ENCODE results near the gene HS2ST1.

The HS2ST1 gene

GRCh38 chr1:87123610-87124009 lies 209.2 kb downstream of the HS2ST1 start:
- no peaks in the 10 kb centered on the region for H3K36me3 ChIP-seq (ENCODE audit: control insufficient read depth, insufficient read depth, low read length)
- 94 to 96% methylated on average over 5 to 6 of the region's 6 CpGs for WGBS, 2 experiments (ENCODE audit: insufficient coverage in 2 of 2)
- H3K9me3 ChIP-seq (ENCODE audit: control insufficient read depth, low read length), result no peaks in the 10 kb centered on the region
- H3K4me1 ChIP-seq (ENCODE audit: control insufficient read depth, insufficient read depth, low read length, poor library complexity, severe bottlenecking), result peaks cover under 1% of the 10 kb centered on the region
- H3K27ac ChIP-seq (ENCODE audit: low read depth, low read length, severe bottlenecking), result no peak overlapping the region
- no peak overlapping the region for H3K4me3 ChIP-seq (ENCODE audit: extremely low read depth, insufficient read depth, low read length, poor library complexity, severe bottlenecking)

DNA sequence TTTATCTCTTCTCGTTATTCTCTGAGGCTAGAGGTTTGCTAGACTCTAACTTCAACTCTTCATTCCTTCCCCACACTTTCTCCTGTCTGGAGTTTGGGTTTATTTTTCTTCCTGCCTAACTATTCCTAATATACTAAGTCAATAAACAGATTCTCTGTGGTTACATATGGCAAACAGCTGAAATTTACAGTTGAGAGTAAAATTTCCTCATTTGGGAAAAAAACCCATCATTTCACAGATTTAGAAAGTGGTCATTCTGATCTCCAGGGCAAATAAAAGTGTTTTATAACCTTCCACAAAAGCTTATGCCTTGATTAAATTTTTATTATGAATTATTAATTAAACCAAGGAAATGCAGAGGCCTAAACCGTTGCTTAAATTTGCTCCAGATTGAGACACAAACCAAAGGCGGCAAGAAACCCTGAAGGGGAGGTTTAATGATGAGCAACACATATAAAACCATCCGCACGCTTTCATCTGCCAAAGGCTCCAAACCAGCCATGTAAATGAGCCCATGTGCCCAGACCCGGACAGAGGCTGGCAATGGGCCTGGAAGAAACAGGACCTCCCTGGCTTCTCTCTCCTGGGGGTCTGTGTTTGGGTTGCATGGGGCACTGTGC lies 212.6 kb downstream of the HS2ST1 start:
- Histone ChIP-seq H3K27ac (ENCODE audit: low read depth, low read length, severe bottlenecking) (no peak overlapping the region), H3K4me1 (ENCODE audit: control insufficient read depth, insufficient read depth, low read length, poor library complexity, severe bottlenecking) (peaks cover 5% of the 10 kb centered on the region)
- 94 to 96% methylated on average over 4 to 5 of the region's 6 CpGs for WGBS, 2 experiments (ENCODE audit: insufficient coverage in 2 of 2)

DNA sequence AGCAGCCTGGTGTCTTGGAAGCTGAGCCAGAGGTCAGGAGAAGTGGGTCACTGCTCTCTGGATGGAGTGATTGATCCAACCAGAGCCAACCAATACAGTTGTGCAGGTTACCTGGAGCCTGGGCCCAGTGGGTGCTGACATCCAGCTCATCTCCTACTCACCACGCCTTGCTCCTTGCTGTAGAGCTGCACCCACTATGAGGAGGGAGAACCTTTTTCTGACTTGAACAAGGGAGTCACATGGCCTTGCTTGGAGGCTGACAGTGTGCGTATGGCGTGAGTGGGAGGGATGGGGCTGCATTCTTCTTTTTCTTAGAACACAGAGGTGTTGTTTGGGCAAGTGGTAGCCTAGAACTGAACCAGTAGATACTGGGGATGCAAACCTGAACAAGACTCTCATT lies 213.1 kb downstream of the HS2ST1 start:
- Histone ChIP-seq H3K27ac (ENCODE audit: low read depth, low read length, severe bottlenecking) (no peak overlapping the region), H3K4me1 (ENCODE audit: control insufficient read depth, insufficient read depth, low read length, poor library complexity, severe bottlenecking) (peaks cover 5% of the 10 kb centered on the region), H3K36me3 (ENCODE audit: control insufficient read depth, insufficient read depth, low read length) (no peaks in the 10 kb centered on the region), H3K9me3 (ENCODE audit: control insufficient read depth, low read length) (no peaks in the 10 kb centered on the region), H3K4me3 (ENCODE audit: extremely low read depth, insufficient read depth, low read length, poor library complexity, severe bottlenecking) (no peak overlapping the region)
- WGBS, 2 experiments (ENCODE audit: insufficient coverage in 2 of 2), result 80% methylated on average over 1 of the region's 3 CpGs; no CpG with 5 or more reads in 1 of the 2 experiments

More for the DNA sequence above, 212.6 kb downstream of the HS2ST1 start:
- Histone ChIP-seq H3K4me3 (ENCODE audit: extremely low read depth, insufficient read depth, low read length, poor library complexity, severe bottlenecking) (no peak overlapping the region), H3K9me3 (ENCODE audit: control insufficient read depth, low read length) (no peaks in the 10 kb centered on the region), H3K36me3 (ENCODE audit: control insufficient read depth, insufficient read depth, low read length) (no peaks in the 10 kb centered on the region)

DNA sequence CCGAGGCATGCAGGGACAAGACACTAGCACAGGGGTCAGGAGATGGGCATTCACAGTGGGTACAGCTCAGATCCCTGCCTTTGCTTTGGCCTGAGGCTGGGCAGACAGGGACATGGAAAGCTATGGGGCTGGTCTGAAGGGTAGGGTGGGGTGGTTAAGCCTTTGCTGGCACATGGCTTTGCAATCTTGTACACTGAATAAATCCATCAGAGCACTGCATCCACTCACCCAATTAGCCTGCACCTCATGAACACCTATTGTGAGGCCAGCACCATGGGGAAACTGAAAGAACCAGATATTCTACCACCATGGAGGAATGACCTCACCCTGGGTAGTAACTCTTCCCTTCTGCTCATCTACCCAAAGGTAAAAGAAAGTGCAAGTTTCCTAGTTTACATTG lies 214.6 kb downstream of the HS2ST1 start:
- 94 to 100% methylated on average over 1 of the region's 1 CpG for WGBS, 2 experiments (ENCODE audit: insufficient coverage in 2 of 2)
- H3K27ac ChIP-seq (ENCODE audit: low read depth, low read length, severe bottlenecking), result no peak overlapping the region
- no peak overlapping the region for H3K4me3 ChIP-seq (ENCODE audit: extremely low read depth, insufficient read depth, low read length, poor library complexity, severe bottlenecking)
- no peaks in the 10 kb centered on the region for H3K9me3 ChIP-seq (ENCODE audit: control insufficient read depth, low read length)
- H3K36me3 ChIP-seq (ENCODE audit: control insufficient read depth, insufficient read depth, low read length), result no peaks in the 10 kb centered on the region
- peaks cover 5% of the 10 kb centered on the region for H3K4me1 ChIP-seq (ENCODE audit: control insufficient read depth, insufficient read depth, low read length, poor library complexity, severe bottlenecking)

DNA sequence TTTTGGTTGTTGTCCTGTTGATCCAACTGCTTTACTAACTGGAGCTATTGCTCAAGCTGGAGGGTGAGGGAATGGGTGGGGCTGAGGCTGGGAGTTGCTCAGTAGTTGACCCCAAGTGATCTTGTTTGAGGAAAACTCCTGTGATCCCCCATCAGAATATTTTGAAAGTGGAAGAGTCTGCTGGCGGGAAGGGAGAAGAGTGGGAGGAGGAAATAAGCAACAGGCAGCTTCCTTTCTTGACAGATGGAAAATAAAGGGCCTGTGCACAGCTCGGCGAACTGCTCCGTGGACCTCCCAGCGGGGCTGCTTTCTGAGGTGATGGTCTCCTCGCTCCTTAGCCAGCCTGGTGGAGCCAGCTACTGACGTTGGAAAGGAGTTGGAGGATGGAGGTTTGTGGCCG lies 215.2 kb downstream of the HS2ST1 start:
- Histone ChIP-seq H3K4me3 (ENCODE audit: extremely low read depth, insufficient read depth, low read length, poor library complexity, severe bottlenecking) (no peak overlapping the region), H3K36me3 (ENCODE audit: control insufficient read depth, insufficient read depth, low read length) (no peaks in the 10 kb centered on the region), H3K4me1 (ENCODE audit: control insufficient read depth, insufficient read depth, low read length, poor library complexity, severe bottlenecking) (peaks cover 8% of the 10 kb centered on the region), H3K9me3 (ENCODE audit: control insufficient read depth, low read length) (no peaks in the 10 kb centered on the region), H3K27ac (ENCODE audit: low read depth, low read length, severe bottlenecking) (no peak overlapping the region)
- WGBS, 2 experiments (ENCODE audit: insufficient coverage in 2 of 2), result 88 to 92% methylated on average over 5 to 7 of the region's 8 CpGs

GRCh38 chr1:87130438-87130837 lies 216.0 kb downstream of the HS2ST1 start:
- no peak overlapping the region for H3K4me3 ChIP-seq (ENCODE audit: extremely low read depth, insufficient read depth, low read length, poor library complexity, severe bottlenecking)
- H3K27ac ChIP-seq (ENCODE audit: low read depth, low read length, severe bottlenecking), result no peak overlapping the region
- no peaks in the 10 kb centered on the region for H3K9me3 ChIP-seq (ENCODE audit: control insufficient read depth, low read length)
- no peaks in the 10 kb centered on the region for H3K36me3 ChIP-seq (ENCODE audit: control insufficient read depth, insufficient read depth, low read length)
- H3K4me1 ChIP-seq (ENCODE audit: control insufficient read depth, insufficient read depth, low read length, poor library complexity, severe bottlenecking), result peaks cover 13% of the 10 kb centered on the region
- WGBS, 2 experiments (ENCODE audit: insufficient coverage in 2 of 2), result 89 to 92% methylated on average over 3 of the region's 4 CpGs

DNA sequence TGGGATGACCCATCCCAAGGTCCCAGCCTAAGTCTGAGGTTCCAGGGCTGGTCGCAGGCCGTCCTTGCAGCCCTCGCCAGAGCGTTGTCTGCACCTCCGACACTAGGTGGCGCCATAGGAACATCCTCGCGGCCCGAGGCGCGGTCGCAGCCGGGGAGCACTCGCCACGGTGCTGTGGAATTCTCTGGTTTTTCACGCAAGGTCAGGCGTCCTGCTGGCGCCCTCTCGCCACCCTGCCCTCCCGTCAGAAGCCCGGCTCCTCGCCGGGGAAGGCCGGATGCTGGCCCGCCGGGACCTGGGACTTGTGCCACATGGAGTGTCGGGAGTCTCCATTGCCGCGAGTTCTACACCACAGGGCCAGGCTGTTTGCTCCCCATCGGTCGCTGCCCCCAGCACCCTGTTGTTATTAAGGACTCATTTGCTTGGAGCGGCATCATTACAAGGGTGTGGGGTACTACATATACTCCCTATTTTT lies 217.4 kb downstream of the HS2ST1 start:
- H3K36me3 ChIP-seq (ENCODE audit: control insufficient read depth, insufficient read depth, low read length), result no peaks in the 10 kb centered on the region
- H3K4me3 ChIP-seq (ENCODE audit: extremely low read depth, insufficient read depth, low read length, poor library complexity, severe bottlenecking), result no peak overlapping the region
- H3K27ac ChIP-seq (ENCODE audit: low read depth, low read length, severe bottlenecking), result no peak overlapping the region
- peaks cover 13% of the 10 kb centered on the region for H3K4me1 ChIP-seq (ENCODE audit: control insufficient read depth, insufficient read depth, low read length, poor library complexity, severe bottlenecking)
- no peaks in the 10 kb centered on the region for H3K9me3 ChIP-seq (ENCODE audit: control insufficient read depth, low read length)
- 7 to 9% methylated on average over 26 to 29 of the region's 32 CpGs for WGBS, 2 experiments (ENCODE audit: insufficient coverage in 2 of 2)

- Histone ChIP-seq H3K4me3 (ENCODE audit: extremely low read depth, insufficient read depth, low read length, poor library complexity, severe bottlenecking) (no peak overlapping the region), H3K36me3 (ENCODE audit: control insufficient read depth, insufficient read depth, low read length) (no peaks in the 10 kb centered on the region), H3K9me3 (ENCODE audit: control insufficient read depth, low read length) (no peaks in the 10 kb centered on the region), H3K4me1 (ENCODE audit: control insufficient read depth, insufficient read depth, low read length, poor library complexity, severe bottlenecking) (peaks cover 13% of the 10 kb centered on the region), H3K27ac (ENCODE audit: low read depth, low read length, severe bottlenecking) (no peak overlapping the region)
- 87 to 94% methylated on average over 30 to 47 of the region's 47 CpGs for WGBS, 2 experiments (ENCODE audit: insufficient coverage in 2 of 2)
Observed at GRCh38 chr1:87132284-87132870, 217.9 kb downstream of the HS2ST1 start.

DNA sequence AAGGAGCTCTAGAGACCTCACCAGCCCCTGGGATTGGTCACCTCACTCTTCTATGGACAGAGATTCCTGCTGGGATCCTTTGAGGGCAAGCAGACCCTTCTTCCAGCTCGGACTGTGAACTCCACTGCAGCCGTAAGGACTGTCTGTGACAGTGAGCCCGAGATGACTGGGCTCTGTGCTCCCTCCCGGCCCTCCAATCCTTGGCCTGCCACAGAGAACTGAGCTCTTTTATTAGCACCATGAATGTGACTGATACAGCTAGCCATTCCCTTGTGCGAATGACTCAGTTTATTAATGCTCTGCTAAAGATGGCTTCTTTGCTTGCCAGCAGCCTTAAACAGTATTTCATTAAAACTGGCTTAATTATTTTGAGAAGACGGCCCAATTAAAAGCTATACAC lies 219.6 kb downstream of the HS2ST1 start:
- Histone ChIP-seq H3K27ac (ENCODE audit: low read depth, low read length, severe bottlenecking) (no peak overlapping the region), H3K4me1 (ENCODE audit: control insufficient read depth, insufficient read depth, low read length, poor library complexity, severe bottlenecking) (peaks cover 8% of the 10 kb centered on the region), H3K36me3 (ENCODE audit: control insufficient read depth, insufficient read depth, low read length) (no peaks in the 10 kb centered on the region), H3K4me3 (ENCODE audit: extremely low read depth, insufficient read depth, low read length, poor library complexity, severe bottlenecking) (no peak overlapping the region), H3K9me3 (ENCODE audit: control insufficient read depth, low read length) (no peaks in the 10 kb centered on the region)
- WGBS, 2 experiments (ENCODE audit: insufficient coverage in 2 of 2), result 90 to 92% methylated on average over 5 of the region's 6 CpGs

GRCh38 chr1:87134625-87135328 lies 220.3 kb downstream of the HS2ST1 start:
- no peak overlapping the region for H3K4me3 ChIP-seq (ENCODE audit: extremely low read depth, insufficient read depth, low read length, poor library complexity, severe bottlenecking)
- peaks cover 8% of the 10 kb centered on the region for H3K4me1 ChIP-seq (ENCODE audit: control insufficient read depth, insufficient read depth, low read length, poor library complexity, severe bottlenecking)
- no peak overlapping the region for H3K27ac ChIP-seq (ENCODE audit: low read depth, low read length, severe bottlenecking)
- WGBS, 2 experiments (ENCODE audit: insufficient coverage in 2 of 2), result 70 to 82% methylated on average over 5 of the region's 9 CpGs
- no peaks in the 10 kb centered on the region for H3K9me3 ChIP-seq (ENCODE audit: control insufficient read depth, low read length)
- H3K36me3 ChIP-seq (ENCODE audit: control insufficient read depth, insufficient read depth, low read length), result no peaks in the 10 kb centered on the region

DNA sequence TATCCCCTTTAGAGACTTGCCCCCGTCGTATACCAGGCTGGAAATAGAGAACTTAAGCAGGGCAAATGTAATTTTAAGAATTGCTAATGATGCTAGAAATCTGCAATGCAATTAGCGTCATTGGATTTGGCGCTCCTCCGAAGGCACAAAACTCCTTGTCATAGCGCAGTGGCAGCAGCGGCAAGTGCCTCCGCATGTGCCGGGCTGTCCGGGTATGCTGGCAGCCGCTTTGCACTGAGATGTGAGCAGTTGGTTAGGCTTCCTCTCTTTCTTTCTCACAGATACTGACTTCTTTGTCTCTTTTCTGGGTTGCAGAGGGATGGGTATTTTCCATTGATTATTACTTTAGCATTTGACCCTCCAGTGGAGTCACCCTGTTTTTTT lies 220.9 kb downstream of the HS2ST1 start:
- WGBS, 2 experiments (ENCODE audit: insufficient coverage in 2 of 2), result 93 to 97% methylated on average over 6 to 9 of the region's 11 CpGs
- no peak overlapping the region for H3K27ac ChIP-seq (ENCODE audit: low read depth, low read length, severe bottlenecking)

More for the DNA sequence above, 220.9 kb downstream of the HS2ST1 start:
- Histone ChIP-seq H3K4me3 (ENCODE audit: extremely low read depth, insufficient read depth, low read length, poor library complexity, severe bottlenecking) (no peak overlapping the region), H3K4me1 (ENCODE audit: control insufficient read depth, insufficient read depth, low read length, poor library complexity, severe bottlenecking) (peaks cover 8% of the 10 kb centered on the region), H3K36me3 (ENCODE audit: control insufficient read depth, insufficient read depth, low read length) (no peaks in the 10 kb centered on the region), H3K9me3 (ENCODE audit: control insufficient read depth, low read length) (no peaks in the 10 kb centered on the region)
